Measurements from ENCODE around the gene OR2M7. TPM values are rescaled to one million over a fixed set of nuclear protein-coding genes. Genes with fewer than 3 reads are reported as not detected.
"Not testable (repeated sequence)": the region's sequence is repeated elsewhere in the genome, so short reads cannot be mapped to it uniquely, and the experiment has no call there.

The OR2M7 gene
- not detected in 2 replicates for total RNA-seq

GRCh38 chr1:248324468-248324867 is at the start of gene OR2M7:
Gene OR2M7, minus strand, starts transcription at chr1:248324568. Its CDS starts 0 bp downstream, at chr1:248324568.
- H3K4me1 Mint-ChIP-seq (ENCODE audit: low read depth) = no peaks in the 10 kb centered on the region
- no peaks in the 10 kb centered on the region for H3K36me3 Mint-ChIP-seq (ENCODE audit: low read depth)
- no peak for DNase-seq (ENCODE audit: low spot score)
- no peaks in the 10 kb centered on the region for H3K27me3 Mint-ChIP-seq (ENCODE audit: low read depth)
- no peaks in the 10 kb centered on the region for H3K9me3 Mint-ChIP-seq
- intact Hi-C loops (cut with micrococcal nuclease) = no loop called here
- H3K27ac Mint-ChIP-seq = no peak within 1 kb of the TSS
- no peak within 1 kb of the TSS for H3K4me3 Mint-ChIP-seq (ENCODE audit: low read depth)

- Mint-ChIP-seq H3K4me3 (ENCODE audit: low read depth) (no peak overlapping the region), H3K27me3 (ENCODE audit: low read depth) (no peaks in the 10 kb centered on the region), H3K36me3 (ENCODE audit: low read depth) (no peaks in the 10 kb centered on the region), H3K27ac (no peak overlapping the region), H3K9me3 (no peaks in the 10 kb centered on the region), H3K4me1 (ENCODE audit: low read depth) (no peaks in the 10 kb centered on the region)
- intact Hi-C loops (cut with micrococcal nuclease) = loop anchor here (10.0 kb wide), 1 partner anchor 59 kb away; no protein-coding TSS in a partner anchor
- no peak for DNase-seq (ENCODE audit: low spot score)
Observed at GRCh38 chr1:248373761-248374160, 49.4 kb upstream of the OR2M7 start.

GRCh38 chr1:248372394-248372793 is 48.0 kb upstream of the OR2M7 start:
- no peak for DNase-seq (ENCODE audit: low spot score)
- Mint-ChIP-seq H3K27ac (no peak overlapping the region), H3K36me3 (ENCODE audit: low read depth) (no peaks in the 10 kb centered on the region), H3K4me1 (ENCODE audit: low read depth) (no peaks in the 10 kb centered on the region), H3K4me3 (ENCODE audit: low read depth) (no peak overlapping the region), H3K27me3 (ENCODE audit: low read depth) (no peaks in the 10 kb centered on the region), H3K9me3 (no peaks in the 10 kb centered on the region)
- intact Hi-C loops (cut with micrococcal nuclease) = loop anchor here (10.0 kb wide), 1 partner anchor 58 kb away; no protein-coding TSS in a partner anchor

GRCh38 chr1:248366609-248367008 is 42.2 kb upstream of the OR2M7 start:
- Mint-ChIP-seq H3K36me3 (ENCODE audit: low read depth) (no peaks in the 10 kb centered on the region), H3K4me3 (ENCODE audit: low read depth) (no peak overlapping the region), H3K9me3 (no peaks in the 10 kb centered on the region), H3K27me3 (ENCODE audit: low read depth) (no peaks in the 10 kb centered on the region), H3K27ac (no peak overlapping the region), H3K4me1 (ENCODE audit: low read depth) (no peaks in the 10 kb centered on the region)
- DNase-seq (ENCODE audit: low spot score) = no peak
- intact Hi-C loops (cut with micrococcal nuclease) = no loop called here

- intact Hi-C loops (cut with micrococcal nuclease) = no loop called here
- Mint-ChIP-seq H3K9me3 (no peaks in the 10 kb centered on the region), H3K4me3 (ENCODE audit: low read depth) (no peak within 1 kb of the TSS), H3K36me3 (ENCODE audit: low read depth) (no peaks in the 10 kb centered on the region), H3K4me1 (ENCODE audit: low read depth) (no peaks in the 10 kb centered on the region), H3K27me3 (ENCODE audit: low read depth) (no peaks in the 10 kb centered on the region), H3K27ac (no peak within 1 kb of the TSS)
- DNase-seq (ENCODE audit: low spot score) = no peak
Observed at GRCh38 chr1:248361121-248361715, 36.9 kb upstream of the OR2M7 start, which contains the start of gene OR2T4. Gene OR2T4, plus strand, starts transcription at chr1:248361665. Its CDS starts 0 bp downstream, at chr1:248361665.

GRCh38 chr1:248359415-248359814 is 35.0 kb upstream of the OR2M7 start:
- H3K4me3 Mint-ChIP-seq (ENCODE audit: low read depth) = no peak overlapping the region
- H3K9me3 Mint-ChIP-seq = no peaks in the 10 kb centered on the region
- intact Hi-C loops (cut with micrococcal nuclease) = no loop called here
- no peak overlapping the region for H3K27ac Mint-ChIP-seq
- DNase-seq (ENCODE audit: low spot score) = no peak
- H3K4me1 Mint-ChIP-seq (ENCODE audit: low read depth) = no peaks in the 10 kb centered on the region
- no peaks in the 10 kb centered on the region for H3K36me3 Mint-ChIP-seq (ENCODE audit: low read depth)
- no peaks in the 10 kb centered on the region for H3K27me3 Mint-ChIP-seq (ENCODE audit: low read depth)

- intact Hi-C loops (cut with micrococcal nuclease) = no loop called here
- Mint-ChIP-seq H3K27me3 (ENCODE audit: low read depth) (no peaks in the 10 kb centered on the region), H3K27ac (no peak within 1 kb of the TSS), H3K4me3 (ENCODE audit: low read depth) (no peak within 1 kb of the TSS), H3K4me1 (ENCODE audit: low read depth) (no peaks in the 10 kb centered on the region), H3K9me3 (no peaks in the 10 kb centered on the region), H3K36me3 (ENCODE audit: low read depth) (no peaks in the 10 kb centered on the region)
- DNase-seq (ENCODE audit: low spot score) = no peak
Observed at GRCh38 chr1:248348475-248348874, 24.1 kb upstream of the OR2M7 start, which contains the start of gene OR14C36. Gene OR14C36, plus strand, starts transcription at chr1:248348775. Its CDS starts 0 bp downstream, at chr1:248348775.

- no peak for DNase-seq (ENCODE audit: low spot score)
- H3K27me3 Mint-ChIP-seq (ENCODE audit: low read depth) = no peaks in the 10 kb centered on the region
- H3K4me1 Mint-ChIP-seq (ENCODE audit: low read depth) = no peaks in the 10 kb centered on the region
- no peak overlapping the region for H3K27ac Mint-ChIP-seq
- intact Hi-C loops (cut with micrococcal nuclease) = no loop called here
- no peaks in the 10 kb centered on the region for H3K9me3 Mint-ChIP-seq
- no peaks in the 10 kb centered on the region for H3K36me3 Mint-ChIP-seq (ENCODE audit: low read depth)
- H3K4me3 Mint-ChIP-seq (ENCODE audit: low read depth) = no peak overlapping the region
Observed at GRCh38 chr1:248343451-248343850, 19.1 kb upstream of the OR2M7 start.

- H3K4me3 Mint-ChIP-seq (ENCODE audit: low read depth) = no peak overlapping the region
- H3K9me3 Mint-ChIP-seq = no peaks in the 10 kb centered on the region
- no peak for DNase-seq (ENCODE audit: low spot score)
- no peaks in the 10 kb centered on the region for H3K4me1 Mint-ChIP-seq (ENCODE audit: low read depth)
- no peak overlapping the region for H3K27ac Mint-ChIP-seq
- H3K27me3 Mint-ChIP-seq (ENCODE audit: low read depth) = no peaks in the 10 kb centered on the region
- intact Hi-C loops (cut with micrococcal nuclease) = loop anchor here (10.0 kb wide), 1 partner anchor 58 kb away; the partner anchor contains the start of gene OR2T6
- H3K36me3 Mint-ChIP-seq (ENCODE audit: low read depth) = no peaks in the 10 kb centered on the region
Observed at GRCh38 chr1:248316796-248317195, 7.6 kb downstream of the OR2M7 start.

- H3K4me3 Mint-ChIP-seq (ENCODE audit: low read depth); H3K9me3 Mint-ChIP-seq; H3K27me3 Mint-ChIP-seq (ENCODE audit: low read depth); H3K4me1 Mint-ChIP-seq (ENCODE audit: low read depth); intact Hi-C loops (cut with micrococcal nuclease); H3K27ac Mint-ChIP-seq; H3K36me3 Mint-ChIP-seq (ENCODE audit: low read depth); DNase-seq (ENCODE audit: low spot score): not testable (repeated sequence)
Observed at GRCh38 chr1:248306740-248307139, 17.6 kb downstream of the OR2M7 start.

GRCh38 chr1:248306103-248306502 is 18.3 kb downstream of the OR2M7 start:
- Mint-ChIP-seq H3K9me3 (no peaks in the 10 kb centered on the region), H3K4me1 (ENCODE audit: low read depth) (no peaks in the 10 kb centered on the region), H3K4me3 (ENCODE audit: low read depth) (no peak overlapping the region), H3K27ac (no peak overlapping the region), H3K36me3 (ENCODE audit: low read depth) (no peaks in the 10 kb centered on the region), H3K27me3 (ENCODE audit: low read depth) (no peaks in the 10 kb centered on the region)
- no peak for DNase-seq (ENCODE audit: low spot score)
- intact Hi-C loops (cut with micrococcal nuclease) = no loop called here

- intact Hi-C loops (cut with micrococcal nuclease); H3K9me3 Mint-ChIP-seq; H3K4me3 Mint-ChIP-seq (ENCODE audit: low read depth); H3K4me1 Mint-ChIP-seq (ENCODE audit: low read depth); H3K27ac Mint-ChIP-seq; H3K36me3 Mint-ChIP-seq (ENCODE audit: low read depth); DNase-seq (ENCODE audit: low spot score); H3K27me3 Mint-ChIP-seq (ENCODE audit: low read depth): not testable (repeated sequence)
Observed at GRCh38 chr1:248305672-248306071, 18.7 kb downstream of the OR2M7 start.

- Mint-ChIP-seq H3K27ac (no peak within 1 kb of the TSS), H3K4me3 (ENCODE audit: low read depth) (no peak within 1 kb of the TSS), H3K4me1 (ENCODE audit: low read depth) (no peaks in the 10 kb centered on the region), H3K9me3 (no peaks in the 10 kb centered on the region), H3K27me3 (ENCODE audit: low read depth) (no peaks in the 10 kb centered on the region), H3K36me3 (ENCODE audit: low read depth) (no peaks in the 10 kb centered on the region)
- intact Hi-C loops (cut with micrococcal nuclease) = no loop called here
- DNase-seq (ENCODE audit: low spot score) = no peak
Observed at GRCh38 chr1:248303324-248303723, 21.0 kb downstream of the OR2M7 start, which contains the start of gene OR2T12. Gene OR2T12, minus strand, starts transcription at chr1:248303424. Its CDS starts 7,846 bp downstream, at chr1:248295578.

Data from activated T-helper 2 cell treated with anti-CD3 and anti-CD28 coated beads, Interferon-gamma antibody, Interleukin-2, Interleukin-4, amounts not matched to agents 10 μg/mL and 5 μg/mL and 100 μg/mL, durations not matched to agents 14 hours and 24 hours and 36 hours (primary cell).